ENCODE measurements around the gene JUN. TPM values are rescaled to one million over a fixed set of nuclear protein-coding genes. Genes with fewer than 3 reads are reported as not detected.
A peak's percentile ranks its signal among the peaks of the same experiment; 100 is the strongest.

JUN gene
- total and polyA plus RNA-seq, 2 donors (not counting 1 experiment from before 2014, with no cell fraction given), result 94.4 to 4,074 TPM

DNA sequence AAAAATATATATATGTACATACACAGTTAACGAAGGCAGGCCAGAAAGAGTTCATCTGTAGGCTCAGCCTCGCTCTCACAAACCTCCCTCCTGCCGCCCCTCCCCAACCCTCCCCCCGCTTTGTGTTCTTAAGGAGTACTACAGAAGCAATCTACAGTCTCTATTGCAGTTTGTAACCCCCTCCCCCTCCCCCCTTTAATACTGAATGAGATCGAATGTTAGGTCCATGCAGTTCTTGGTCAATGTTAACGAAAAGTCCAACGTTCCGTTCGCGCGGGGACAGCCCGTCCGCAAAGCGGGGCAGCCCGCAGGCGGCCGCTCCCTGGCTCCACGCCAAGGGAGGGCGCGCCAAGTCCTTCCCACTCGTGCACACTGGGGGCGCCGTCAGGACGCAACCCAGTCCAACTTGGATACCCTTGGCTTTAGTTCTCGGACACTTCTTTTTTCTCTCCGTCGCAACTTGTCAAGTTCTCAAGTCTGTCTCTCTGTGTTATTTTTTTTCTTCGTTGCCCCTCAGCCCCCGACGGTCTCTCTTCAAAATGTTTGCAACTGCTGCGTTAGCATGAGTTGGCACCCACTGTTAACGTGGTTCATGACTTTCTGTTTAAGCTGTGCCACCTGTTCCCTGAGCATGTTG, 2.2 kb downstream of the JUN start:
- Histone ChIP-seq H3K9ac (ENCODE audit: low read length) (peak overlapping the region; percentile 100), H3K4me1 (ENCODE audit: control insufficient read depth in 2 of 2, insufficient read depth in 2 of 2, low read length in 2 of 2) (peaks cover 16 to 27% of the 10 kb centered on the region in 2 donors), H3K4me2 (replicated peaks; ENCODE audit: low read depth, low read length, poor library complexity, severe bottlenecking) (peak overlapping the region; percentile 95), H3K27ac (ENCODE audit: low read length in 2 of 2) (peak overlapping the region; percentile 11 to 100), H3K36me3 (replicated peaks in 1 of 2; ENCODE audit: control extremely low read depth in 1 of 2, control insufficient read depth in 1 of 2, extremely low read depth in 1 of 2, insufficient read depth in 2 of 2, low read length in 1 of 2) (no peaks in the 10 kb centered on the region), H2AFZ (ENCODE audit: insufficient read depth, low read depth, low read length, poor library complexity, severe bottlenecking) (no peak overlapping the region), H3K79me2 (ENCODE audit: control insufficient read depth, insufficient read depth, low read length) (peaks cover 10% of the 10 kb centered on the region), H3K9me3 (ENCODE audit: control extremely low read depth in 1 of 3, control insufficient read depth in 2 of 3, insufficient read depth in 1 of 3, low read length in 2 of 3) (no peaks in the 10 kb centered on the region), H4K20me1 (ENCODE audit: control insufficient read depth, insufficient read depth, low read length, poor library complexity, severe bottlenecking) (peaks cover 26% of the 10 kb centered on the region), H3K27me3 (replicated peaks in 1 of 4; ENCODE audit: control extremely low read depth in 1 of 4, control insufficient read depth in 3 of 4, insufficient read depth in 4 of 4, low read length in 3 of 4) (no peaks in the 10 kb centered on the region), H3K4me3 (ENCODE audit: control extremely low read depth in 1 of 5, extremely low read depth in 1 of 5, insufficient read depth in 1 of 5, low read depth in 2 of 5, low read length in 4 of 5) (peak overlapping the region; percentile 65 to 99 (median 98))
- H3K4me3 Mint-ChIP-seq, result peak overlapping the region; percentile 90
- no peaks in the 10 kb centered on the region for H3K9me3 Mint-ChIP-seq (ENCODE audit: insufficient read depth)
- POLR2A ChIA-PET, result interaction anchor here (0.6 to 3.6 kb wide), 5 partner anchors 9 to 187 kb away, joined by 3 to 26 read pairs (median 3); no protein-coding TSS in a partner anchor
- CTCF ChIA-PET, result interaction anchor here (0.6 to 7.0 kb wide), 18 partner anchors 8 to 978 kb away, joined by 3 to 69 read pairs (median 3); no protein-coding TSS in a partner anchor
- ATAC-seq (ENCODE audit: low read depth), result no peak
- peak; percentile 78 for DNase-seq
- intact Hi-C loops (cut with micrococcal nuclease), result loop anchor here (1.0 to 5.0 kb wide), 3 partner anchors 41 to 915 kb away; partner anchors contain the start of gene MYSM1
- peaks cover 31% of the 10 kb centered on the region for H3K4me1 Mint-ChIP-seq
- peak overlapping the region; percentile 97 for H3K27ac Mint-ChIP-seq
- TF ChIP-seq EZH2 (IDR thresholded peaks at IDR 0.05; ENCODE audit: borderline replicate concordance, insufficient read depth, low read depth, low read length, poor library complexity, severe bottlenecking), result no peak
- TF ChIP-seq, protein P1, sequence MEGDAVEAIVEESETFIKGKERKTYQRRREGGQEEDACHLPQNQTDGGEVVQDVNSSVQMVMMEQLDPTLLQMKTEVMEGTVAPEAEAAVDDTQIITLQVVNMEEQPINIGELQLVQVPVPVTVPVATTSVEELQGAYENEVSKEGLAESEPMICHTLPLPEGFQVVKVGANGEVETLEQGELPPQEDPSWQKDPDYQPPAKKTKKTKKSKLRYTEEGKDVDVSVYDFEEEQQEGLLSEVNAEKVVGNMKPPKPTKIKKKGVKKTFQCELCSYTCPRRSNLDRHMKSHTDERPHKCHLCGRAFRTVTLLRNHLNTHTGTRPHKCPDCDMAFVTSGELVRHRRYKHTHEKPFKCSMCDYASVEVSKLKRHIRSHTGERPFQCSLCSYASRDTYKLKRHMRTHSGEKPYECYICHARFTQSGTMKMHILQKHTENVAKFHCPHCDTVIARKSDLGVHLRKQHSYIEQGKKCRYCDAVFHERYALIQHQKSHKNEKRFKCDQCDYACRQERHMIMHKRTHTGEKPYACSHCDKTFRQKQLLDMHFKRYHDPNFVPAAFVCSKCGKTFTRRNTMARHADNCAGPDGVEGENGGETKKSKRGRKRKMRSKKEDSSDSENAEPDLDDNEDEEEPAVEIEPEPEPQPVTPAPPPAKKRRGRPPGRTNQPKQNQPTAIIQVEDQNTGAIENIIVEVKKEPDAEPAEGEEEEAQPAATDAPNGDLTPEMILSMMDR (IDR thresholded peaks at IDR 0.05), result peak; percentile 47
- 1% methylated on average over 28 of the region's 32 CpGs for WGBS (ENCODE audit: insufficient coverage)
- no peaks in the 10 kb centered on the region for H3K27me3 Mint-ChIP-seq
